NK-92 treated with Interleukin-12 subunit alpha and Interleukin-12 subunit beta, amount 100 ng/mL, for 24 hours (cell line): ENCODE results near the gene LRGUK.
"Not testable (repeated sequence)": the region's sequence is repeated elsewhere in the genome, so short reads cannot be mapped to it uniquely, and the experiment has no call there.

Experiments
- DNase-seq: peaks from one replicate; lab custom pipeline; 2025; lab: John Stamatoyannopoulos, UW

The LRGUK gene, protein sequence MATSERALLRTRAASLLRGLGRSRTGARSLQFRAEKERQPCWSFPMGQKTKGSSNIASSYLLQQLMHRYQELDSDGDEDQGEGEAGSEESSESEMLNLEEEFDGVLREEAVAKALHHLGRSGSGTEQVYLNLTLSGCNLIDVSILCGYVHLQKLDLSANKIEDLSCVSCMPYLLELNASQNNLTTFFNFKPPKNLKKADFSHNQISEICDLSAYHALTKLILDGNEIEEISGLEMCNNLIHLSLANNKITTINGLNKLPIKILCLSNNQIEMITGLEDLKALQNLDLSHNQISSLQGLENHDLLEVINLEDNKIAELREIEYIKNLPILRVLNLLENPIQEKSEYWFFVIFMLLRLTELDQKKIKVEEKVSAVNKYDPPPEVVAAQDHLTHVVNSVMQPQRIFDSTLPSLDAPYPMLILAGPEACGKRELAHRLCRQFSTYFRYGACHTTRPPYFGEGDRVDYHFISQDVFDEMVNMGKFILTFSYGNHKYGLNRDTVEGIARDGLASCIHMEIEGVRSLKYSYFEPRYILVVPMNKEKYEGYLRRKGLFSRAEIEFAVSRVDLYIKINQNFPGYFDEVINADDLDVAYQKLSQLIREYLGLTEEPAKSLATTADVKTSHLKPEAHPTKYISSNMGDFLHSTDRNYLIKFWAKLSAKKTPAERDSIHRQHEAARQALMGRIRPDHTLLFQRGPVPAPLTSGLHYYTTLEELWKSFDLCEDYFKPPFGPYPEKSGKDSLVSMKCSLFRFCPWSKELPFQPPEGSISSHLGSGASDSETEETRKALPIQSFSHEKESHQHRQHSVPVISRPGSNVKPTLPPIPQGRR

DNA sequence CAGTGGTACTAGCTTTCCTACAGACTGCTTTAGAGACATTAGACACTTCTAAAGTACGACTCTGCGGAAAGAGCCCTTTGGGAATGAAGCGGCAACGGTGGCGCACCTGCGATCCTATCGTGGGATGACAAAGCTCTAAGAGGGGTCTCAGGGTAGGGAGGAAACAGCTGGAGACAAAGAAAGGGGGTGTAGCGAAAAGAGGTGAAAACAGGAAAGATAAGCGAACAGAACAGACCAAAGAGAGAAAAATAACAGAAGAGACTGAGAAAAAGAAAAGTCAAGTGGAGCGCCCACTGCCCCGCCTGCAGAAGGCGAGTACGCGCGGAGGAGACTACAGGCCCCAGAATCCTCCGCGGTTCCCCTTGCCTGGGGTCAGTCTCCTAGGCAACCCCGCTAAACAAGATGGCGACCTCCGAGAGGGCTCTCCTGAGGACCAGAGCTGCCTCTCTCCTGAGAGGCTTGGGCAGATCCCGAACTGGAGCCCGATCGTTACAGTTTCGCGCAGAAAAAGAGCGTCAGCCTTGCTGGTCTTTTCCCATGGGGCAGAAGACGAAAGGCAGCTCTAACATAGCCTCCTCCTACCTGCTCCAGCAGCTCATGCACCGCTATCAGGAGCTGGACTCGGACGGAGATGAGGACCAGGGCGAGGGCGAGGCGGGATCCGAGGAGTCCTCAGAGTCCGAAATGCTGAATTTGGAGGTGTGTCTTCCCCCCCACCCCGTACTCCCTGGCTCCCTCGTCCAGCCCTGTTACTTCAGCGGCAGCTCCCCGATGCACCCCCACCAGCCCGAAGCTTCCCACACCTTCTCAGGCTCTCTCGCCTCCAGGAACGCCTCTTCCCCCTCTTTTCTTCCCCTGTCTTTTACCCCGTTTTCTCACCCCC is at the start of gene LRGUK:
TSS of gene LRGUK (plus strand) at position 375 of the 883 bp plus-strand sequence. CDS start at position 403, 28 bp downstream.
- peak; percentile 30 for DNase-seq

DNA sequence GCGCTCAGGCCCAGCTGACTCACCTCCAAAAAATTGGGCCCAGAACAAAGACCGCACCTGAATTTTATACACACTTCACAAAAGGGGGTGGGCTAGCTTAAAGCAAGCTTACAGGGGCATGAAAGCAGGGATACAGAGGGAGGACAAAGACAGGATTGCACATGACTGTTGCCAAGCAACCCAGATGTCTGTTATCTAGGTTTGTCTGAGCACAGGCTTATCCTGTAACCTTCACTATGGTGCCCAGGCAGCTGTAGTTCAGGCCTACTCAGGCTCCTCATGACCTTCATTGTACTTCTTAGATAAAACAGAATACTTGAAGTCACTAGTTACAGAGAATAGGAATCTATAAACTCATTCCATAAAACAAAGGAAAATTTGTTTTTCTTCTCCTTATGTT is 49.6 kb upstream of the LRGUK start:
- DNase-seq = not testable (repeated sequence)

DNA sequence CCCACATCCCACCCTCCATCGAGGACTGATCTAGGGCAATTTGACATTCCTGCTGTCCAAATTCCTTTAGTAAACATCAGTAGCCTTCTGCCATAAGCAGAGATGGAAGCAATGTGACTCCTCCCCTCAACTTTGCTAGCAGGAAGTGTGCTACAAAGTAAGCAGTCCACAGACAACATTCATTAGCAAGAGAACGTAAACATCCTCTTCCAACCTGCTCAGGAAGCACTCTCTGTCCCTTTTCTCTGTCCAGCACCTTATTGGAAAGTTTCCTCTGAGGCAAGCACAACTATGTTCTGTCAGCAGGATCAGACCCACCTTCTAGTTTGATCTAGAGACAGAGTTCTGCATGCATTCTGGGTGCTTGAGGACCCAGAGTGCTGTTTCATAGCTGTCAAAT is 48.1 kb upstream of the LRGUK start:
- no peak for DNase-seq

DNA sequence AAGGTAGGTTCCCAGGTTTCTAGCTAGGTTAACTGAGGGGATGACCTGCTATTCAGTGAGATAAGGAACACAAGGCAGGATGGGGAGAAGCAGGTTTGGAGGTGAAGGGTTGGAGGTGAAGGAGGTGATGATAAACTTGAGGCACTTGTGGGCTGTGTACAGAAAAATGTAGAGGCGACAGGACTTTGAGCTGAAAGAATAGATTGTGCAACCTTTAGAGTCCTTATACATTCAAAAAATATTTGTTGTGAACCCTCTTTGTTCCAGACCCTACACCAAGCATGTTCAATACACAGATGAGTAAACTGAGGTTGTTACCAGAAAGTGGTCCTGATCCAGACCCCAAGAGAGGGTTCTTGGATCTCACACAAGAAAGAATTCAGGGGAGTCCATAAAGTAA is 45.4 kb upstream of the LRGUK start:
- no peak for DNase-seq

DNA sequence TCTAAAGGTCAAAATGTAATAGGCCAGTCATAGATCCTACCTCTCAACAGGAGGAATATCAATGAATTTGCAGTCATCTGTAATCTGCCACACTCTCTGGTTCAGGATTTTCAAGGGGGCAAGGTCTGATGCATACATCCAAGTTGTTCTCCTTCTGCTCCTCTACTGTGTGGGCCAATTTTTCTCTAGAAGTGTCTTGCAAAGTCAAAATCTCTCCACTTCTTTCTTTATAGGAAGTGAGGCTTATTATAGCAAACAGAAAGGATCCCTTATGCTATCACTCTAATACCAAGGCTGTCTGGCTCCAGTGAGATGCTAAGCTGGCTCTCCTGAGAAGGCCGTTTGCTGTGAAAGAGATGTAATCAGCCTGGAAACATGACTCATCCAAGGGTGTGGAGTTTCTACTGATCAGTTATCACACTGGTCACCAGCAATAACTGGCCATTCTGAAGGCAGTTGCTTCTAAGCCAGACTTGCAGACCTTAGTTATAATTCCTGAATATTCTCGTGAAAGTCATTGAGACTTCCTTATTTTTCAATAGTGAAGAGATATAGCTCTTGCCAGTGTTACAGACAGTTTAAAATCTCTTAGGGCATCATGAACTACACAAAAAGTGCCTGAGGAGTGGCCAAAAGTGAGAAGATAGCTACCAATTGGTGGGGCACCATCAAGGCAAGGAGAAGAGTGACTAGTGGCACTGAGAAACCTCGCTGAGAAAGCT is 43.2 kb upstream of the LRGUK start:
- no peak for DNase-seq

DNA sequence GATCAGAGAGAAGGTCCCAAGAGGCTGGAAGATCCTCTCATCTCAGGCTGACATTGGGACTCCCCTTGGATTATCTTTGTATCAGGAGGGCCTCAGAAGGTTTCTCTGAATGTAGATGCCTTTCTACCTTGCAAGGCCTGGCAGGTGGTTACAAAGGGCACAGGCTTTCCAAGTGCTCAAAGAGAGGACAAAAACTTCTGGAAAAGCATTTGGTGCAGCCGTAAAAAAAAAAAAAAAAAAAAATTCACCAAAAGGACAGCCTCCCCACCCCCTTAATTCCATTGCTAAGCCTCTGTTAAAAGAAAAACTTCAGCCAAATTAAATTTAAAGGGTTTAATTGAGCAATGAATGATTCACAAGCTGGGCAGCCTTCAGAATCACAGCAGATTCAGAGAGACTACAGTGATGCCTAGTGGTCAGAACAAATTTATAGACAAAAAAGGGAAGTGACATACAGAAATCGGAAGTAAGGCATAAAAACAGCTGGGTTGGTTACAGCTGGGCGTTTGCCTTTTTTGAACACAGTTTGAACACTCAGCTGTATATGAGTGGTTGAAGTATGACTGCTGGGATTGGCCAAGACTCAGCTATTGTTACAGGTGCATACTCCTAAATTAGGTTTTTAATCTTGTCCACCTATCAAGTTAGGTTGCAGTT is 42.5 kb upstream of the LRGUK start:
- DNase-seq = no peak

DNA sequence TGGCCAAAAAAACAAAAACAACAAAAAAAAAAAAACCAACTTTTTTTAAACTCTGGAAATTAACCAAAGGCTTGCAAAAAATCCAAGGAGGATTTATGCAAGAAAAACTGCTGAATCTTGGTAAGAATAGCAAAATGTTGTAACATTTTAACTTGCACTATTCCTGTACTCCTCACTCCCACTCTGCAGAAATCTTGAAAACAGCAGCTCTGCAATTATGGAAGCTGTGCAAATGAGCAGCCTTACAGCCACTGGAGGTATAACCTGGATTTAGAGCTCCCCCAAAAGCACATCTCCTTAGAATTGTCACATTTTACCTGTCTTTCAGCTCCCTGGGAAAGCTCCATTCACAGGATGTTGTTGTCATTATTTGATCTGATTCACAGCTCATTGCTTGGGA is 41.8 kb upstream of the LRGUK start:
- DNase-seq = no peak

DNA sequence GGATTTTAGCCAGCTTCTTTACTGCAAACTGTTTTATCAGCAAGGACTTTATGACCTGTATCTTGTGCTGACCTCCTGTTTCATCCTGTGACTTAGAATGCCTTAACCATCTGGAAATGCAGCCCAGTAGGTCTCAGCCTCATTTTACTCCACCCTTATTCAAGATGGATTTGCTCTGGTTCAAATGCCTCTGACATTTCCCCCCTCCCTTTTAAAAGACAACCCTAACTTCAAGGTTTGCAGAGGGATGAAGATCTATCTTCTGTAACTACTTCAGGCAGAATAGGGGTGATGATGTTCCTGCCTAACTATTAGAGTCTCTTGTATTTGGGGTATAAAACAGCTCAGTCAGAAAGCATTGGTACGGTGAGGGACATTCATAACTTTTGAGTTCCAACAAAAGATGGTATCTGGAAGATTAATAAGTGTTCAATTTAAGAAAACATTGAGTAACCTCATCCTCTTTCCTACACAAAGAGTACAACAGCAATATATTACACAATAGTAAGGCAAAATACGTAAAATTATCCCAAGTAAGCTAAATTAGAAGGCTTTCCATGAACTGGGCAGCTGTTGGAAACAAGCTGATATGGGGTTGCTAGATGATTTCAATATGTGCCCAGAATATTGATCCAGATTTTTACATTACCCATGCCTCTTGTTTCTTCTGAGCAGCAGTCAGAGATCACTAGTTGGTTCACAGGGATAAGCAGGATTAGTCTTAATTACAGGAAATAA is 40.0 kb upstream of the LRGUK start:
- DNase-seq = no peak

DNA sequence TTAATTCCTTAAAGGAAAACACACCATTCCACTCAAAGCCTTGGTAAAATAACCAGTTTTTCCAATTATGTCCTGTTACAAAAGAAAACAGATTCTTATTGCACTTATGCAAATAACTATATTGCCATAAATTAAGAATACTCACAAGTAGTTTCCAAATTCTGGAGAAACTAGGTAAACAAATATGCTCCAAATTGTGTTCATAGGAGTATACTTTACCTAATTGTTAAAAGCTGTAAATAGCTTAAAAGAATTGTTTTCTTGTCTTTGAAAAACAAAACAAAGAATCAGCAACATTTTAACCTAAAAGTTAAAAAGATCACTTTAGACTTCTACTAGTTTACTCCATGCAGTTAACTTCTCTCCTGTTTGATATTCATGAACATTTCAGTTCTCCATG is 38.9 kb upstream of the LRGUK start:
- no peak for DNase-seq

DNA sequence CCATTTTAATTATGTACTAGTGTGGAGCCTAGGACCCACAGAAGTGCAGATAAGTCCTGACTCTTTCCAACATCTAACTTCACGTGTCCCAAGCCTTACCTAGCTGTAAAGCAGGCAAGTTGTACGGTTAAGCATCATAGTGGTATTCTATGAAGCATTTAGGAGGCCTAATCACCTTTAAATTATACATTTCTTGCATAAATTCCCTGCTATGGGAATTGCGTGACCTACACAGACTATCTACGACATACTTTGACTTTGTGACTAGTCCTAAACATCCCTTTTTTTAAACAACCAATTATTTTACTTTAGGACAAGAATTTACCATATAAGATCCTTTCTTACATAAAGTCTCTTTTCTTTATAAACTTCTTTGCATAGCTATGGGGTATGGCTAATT is 37.7 kb upstream of the LRGUK start:
- DNase-seq = no peak

DNA sequence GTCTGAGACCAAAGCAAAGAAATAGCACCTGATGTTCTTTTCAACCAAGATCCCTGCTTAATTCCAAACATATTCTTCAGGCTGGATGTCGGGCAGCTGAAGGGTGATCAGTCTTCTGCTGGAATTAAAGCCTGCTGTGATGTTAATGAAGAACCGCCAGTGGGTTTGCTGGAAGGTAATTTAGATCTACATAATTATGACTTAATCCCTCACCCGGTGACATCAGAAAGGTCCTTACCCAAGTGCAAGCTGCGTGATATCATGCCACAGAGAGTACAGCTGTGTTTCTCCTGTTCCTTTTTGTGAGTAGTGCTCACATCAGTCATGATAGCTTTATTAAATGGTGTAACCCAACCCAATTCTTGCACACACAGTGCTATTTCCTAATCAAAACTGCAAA is 29.1 kb upstream of the LRGUK start:
- DNase-seq = no peak

DNA sequence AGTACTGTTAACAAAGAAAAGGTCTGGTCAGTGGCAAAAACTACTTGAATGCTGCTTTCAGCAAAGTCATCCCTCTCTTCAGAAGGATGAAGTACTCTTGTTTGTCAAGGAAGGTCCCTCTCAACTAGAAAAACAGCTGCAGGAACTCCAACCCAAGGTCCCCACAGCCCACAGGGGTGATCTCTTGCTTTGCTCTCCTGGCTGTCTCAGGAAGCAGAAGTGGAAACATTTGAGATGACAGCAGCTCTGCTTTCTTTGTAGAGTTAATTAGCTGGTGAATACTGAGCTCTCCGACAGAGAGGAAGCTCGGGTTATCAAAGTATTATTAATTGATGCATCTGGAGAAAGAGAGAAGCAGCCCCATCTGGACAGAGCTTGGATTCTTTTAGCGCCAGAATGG is 25.4 kb upstream of the LRGUK start:
- no peak for DNase-seq

DNA sequence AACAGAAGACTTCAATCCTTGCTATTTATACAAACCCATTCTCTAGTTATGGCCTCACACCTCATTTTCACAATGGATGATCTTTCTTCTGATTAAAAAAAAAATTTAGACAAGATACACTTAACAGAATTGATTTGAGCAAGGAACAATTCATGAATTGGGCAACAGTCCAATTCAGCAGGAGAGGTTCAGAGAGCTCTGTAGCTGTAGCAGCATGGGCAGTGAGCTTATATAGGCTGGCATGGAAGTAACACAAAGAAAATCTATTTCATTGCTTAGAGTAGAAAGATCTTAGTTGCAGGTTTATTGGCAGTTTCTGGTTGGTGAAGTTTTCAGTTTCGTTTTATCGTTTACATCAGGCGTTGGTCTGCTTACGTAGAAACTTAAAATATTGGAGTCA is 23.0 kb upstream of the LRGUK start:
- no peak for DNase-seq

DNA sequence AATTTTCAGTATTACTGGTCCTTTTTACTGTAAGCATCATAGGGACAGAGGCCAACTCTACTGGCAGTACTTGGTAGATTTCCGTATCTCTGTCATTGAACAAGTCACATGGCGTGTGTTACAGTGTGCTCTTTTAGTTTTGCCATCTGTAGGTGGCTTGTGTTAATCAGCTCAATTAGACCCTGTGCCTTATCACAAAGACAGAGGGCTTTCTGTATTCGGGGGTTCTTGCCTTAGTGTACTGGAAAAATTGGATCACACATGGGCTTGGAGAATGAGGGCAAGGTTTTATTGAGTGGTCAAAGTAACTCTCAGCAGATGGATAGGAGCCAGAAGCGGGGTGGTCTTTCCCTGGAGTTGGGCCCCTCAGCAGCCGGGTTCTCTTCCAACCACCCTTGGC is 21.3 kb upstream of the LRGUK start:
- DNase-seq = no peak

DNA sequence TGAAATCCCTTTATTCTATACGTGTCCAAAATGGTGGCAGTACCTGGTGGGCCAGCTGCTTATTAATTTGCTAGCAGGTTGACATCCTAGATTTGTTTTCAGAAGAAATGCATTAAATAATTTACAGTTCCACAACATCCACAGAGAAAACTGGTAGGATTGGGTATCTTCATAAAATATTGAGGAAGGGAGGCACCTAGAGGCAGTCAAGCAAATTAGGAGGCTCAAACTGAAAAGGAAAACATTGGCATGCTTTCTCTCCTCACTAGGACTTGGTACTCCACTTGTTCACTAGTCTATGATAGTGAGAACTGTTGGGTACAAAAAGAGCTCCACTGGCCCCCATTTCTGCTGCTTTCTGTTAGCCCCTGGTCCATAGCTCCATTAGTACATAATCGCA is 18.3 kb upstream of the LRGUK start:
- no peak for DNase-seq

DNA sequence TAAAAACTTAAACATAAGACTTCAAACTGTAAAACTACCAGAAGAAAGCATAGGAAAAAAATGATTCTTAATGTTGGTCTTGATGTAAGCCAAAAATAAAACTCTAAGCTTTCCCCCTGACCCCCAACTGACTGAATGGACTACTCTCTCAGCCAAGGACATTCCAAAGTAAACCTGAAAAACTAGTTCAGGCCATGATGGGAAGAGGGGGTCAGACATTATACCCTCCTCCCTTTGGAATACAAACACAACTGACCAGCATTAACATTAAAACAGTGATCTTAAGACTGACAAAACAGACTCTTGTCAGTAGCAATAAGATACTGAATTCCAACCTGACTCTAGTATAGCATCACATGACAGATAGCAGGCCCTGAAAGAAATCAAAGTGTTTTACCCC is 13.5 kb upstream of the LRGUK start:
- DNase-seq = no peak

DNA sequence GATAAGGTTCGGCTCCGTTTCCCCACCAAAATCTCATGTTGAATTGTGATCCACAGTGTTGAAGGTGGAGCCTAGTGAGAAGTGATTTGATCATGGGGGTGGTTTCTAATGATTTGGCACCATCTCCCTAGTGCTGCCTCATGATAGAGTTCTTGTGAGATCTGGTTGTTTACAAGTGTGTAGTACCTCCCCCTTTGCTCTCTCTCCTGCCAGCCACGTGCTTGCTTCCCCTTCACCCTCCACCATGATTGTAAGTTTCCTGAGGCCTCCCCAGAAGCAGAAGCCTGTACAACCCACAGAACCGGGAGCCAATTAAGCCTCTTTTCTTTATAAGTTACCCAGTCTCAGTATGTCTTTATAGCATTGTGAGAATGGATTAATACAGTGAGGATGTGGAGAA is 12.1 kb upstream of the LRGUK start:
- DNase-seq = no peak

DNA sequence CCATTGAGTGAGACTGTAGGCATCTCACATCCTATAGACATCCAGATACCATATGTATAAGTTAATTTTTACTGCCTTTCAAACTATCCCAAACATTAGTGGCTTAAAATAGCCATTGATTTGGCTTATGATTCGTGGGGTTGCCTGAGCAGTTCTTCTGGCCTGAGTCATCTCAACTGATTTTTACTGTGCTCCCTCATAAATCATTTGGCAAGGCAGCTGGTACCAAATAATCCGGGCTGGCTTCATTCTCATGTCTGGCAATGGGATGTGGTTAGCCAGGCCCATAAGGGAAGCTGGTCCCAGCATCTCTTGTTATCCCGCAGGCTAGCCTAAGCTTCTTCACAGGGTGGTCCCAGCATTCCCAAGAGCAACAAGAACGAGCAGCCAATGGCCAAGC is 6.7 kb upstream of the LRGUK start:
- DNase-seq = no peak

DNA sequence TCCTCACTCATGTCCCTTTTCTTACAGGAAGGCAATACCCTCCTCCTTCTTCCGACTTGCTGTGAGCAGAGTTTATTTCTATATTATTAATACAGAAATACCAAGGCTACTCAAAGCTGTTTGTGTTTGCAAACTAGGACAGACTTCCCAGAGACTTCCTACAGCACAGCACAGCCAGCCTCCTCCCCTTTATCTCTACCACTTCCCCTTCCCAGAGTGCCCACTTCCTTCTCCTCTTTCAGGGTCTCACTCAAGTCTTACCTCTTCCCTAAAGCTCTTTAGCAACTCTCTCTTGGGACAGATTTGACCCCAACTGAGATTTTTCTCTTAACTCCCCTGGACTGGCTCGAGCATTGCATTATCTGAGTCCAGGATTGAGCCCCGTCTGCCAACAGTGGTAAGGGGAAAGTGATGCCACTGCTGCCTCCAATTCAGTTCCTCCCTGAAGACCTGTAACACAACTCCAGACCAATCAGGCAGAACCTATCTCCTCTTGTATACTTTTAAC is 5.5 kb upstream of the LRGUK start:
- no peak for DNase-seq

DNA sequence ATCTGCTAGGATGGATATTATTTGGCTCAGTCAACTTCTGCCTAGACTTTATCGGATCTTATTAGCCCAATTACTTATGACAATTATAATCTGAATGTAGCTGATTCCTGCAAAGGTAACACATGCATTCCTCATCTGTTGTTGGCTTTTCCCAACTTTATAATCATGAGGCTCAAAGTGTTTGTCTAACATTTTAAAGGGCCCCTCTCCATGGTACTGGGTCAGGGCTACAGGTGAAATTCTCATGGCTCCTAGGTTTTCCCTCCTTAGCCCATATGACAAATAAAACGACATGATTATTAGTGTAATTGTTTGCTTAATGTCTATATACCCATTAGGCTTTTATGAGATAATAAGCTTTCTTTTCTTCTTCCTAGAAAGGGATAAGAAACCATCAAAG is 4.2 kb upstream of the LRGUK start:
- no peak for DNase-seq
